HG02840 (cell line): ENCODE results near the gene MAP1B.
A peak's percentile ranks its signal among the peaks of the same experiment; 100 is the strongest.

Experiments used
- ATAC-seq: cut with Tn5 transposase; IDR thresholded peaks from one replicate; pipeline ENCODE4 v1.9.1; 2021; ENCODE audit warnings: mild to moderate bottlenecking, moderate library complexity, moderate number of reproducible peaks; ENCODE audit not compliant: unreplicated experiment, low FRiP score

Gene MAP1B

GRCh38 chr5:72184408-72184807 lies 77.1 kb downstream of the MAP1B start:
- no peak for ATAC-seq

GRCh38 chr5:72185496-72186329 lies 78.4 kb downstream of the MAP1B start:
- no peak for ATAC-seq

- ATAC-seq: no peak
These were observed 80.3 kb downstream of the MAP1B start for GRCh38 chr5:72187388-72188075.

GRCh38 chr5:72188166-72188565 lies 80.9 kb downstream of the MAP1B start:
- no peak for ATAC-seq

GRCh38 chr5:72189146-72189545 lies 81.9 kb downstream of the MAP1B start:
- no peak for ATAC-seq

GRCh38 chr5:72191404-72191803 lies 84.1 kb downstream of the MAP1B start:
- no peak for ATAC-seq

GRCh38 chr5:72194846-72195245 lies 87.6 kb downstream of the MAP1B start:
- ATAC-seq: peak; percentile 77

GRCh38 chr5:72195581-72195980 lies 88.3 kb downstream of the MAP1B start:
- no peak for ATAC-seq

- ATAC-seq: no peak
These were observed 90.1 kb downstream of the MAP1B start for GRCh38 chr5:72197393-72197792.

- no peak for ATAC-seq
These were observed 92.4 kb downstream of the MAP1B start for GRCh38 chr5:72199681-72200080.

GRCh38 chr5:72202331-72202825 lies 95.1 kb downstream of the MAP1B start:
- no peak for ATAC-seq

GRCh38 chr5:72203251-72203845 lies 96.1 kb downstream of the MAP1B start:
- no peak for ATAC-seq

- no peak for ATAC-seq
These were observed 97.7 kb downstream of the MAP1B start for GRCh38 chr5:72204946-72205345.

GRCh38 chr5:72205431-72206009 lies 98.2 kb downstream of the MAP1B start:
- no peak for ATAC-seq

- ATAC-seq: no peak
These were observed 98.9 kb downstream of the MAP1B start for GRCh38 chr5:72206160-72206559.

- no peak for ATAC-seq
These were observed 99.7 kb downstream of the MAP1B start for GRCh38 chr5:72206994-72207393.

GRCh38 chr5:72208324-72208926 lies 101.2 kb downstream of the MAP1B start:
- no peak for ATAC-seq

GRCh38 chr5:72209147-72210115 lies 102.2 kb downstream of the MAP1B start:
- no peak for ATAC-seq

GRCh38 chr5:72210888-72211678 lies 103.8 kb downstream of the MAP1B start:
- ATAC-seq: no peak
